HFF-Myc (cell line): ENCODE results near the gene SRSF7.

Experiments used
- DNase-seq: peaks from one replicate; pipeline ENCODE4 v3.0.0-alpha.2; 2011; ENCODE audit warnings: low read depth; ENCODE audit errors: extremely low read depth
- H3K4me3 ChIP-seq: replicated peaks from 2 replicates; pipeline ENCODE4 v1.5.1; 2011; ENCODE audit warnings: low read depth, mild to moderate bottlenecking, control low read depth, low read length
- CTCF ChIP-seq: IDR thresholded peaks from 2 replicates; pipeline ENCODE4 v1.5.1; 2012; ENCODE audit warnings: mild to moderate bottlenecking, low read depth, low read length, control low read depth; ENCODE audit errors: missing control alignments

The SRSF7 gene

GRCh38 chr2:38731684-38732221 is 19.4 kb downstream of the SRSF7 start:
- TF ChIP-seq CTCF, result no peak
- H3K4me3 ChIP-seq, result no peak overlapping the region
- DNase-seq, result no peak

- DNase-seq, result no peak
- no peak for TF ChIP-seq CTCF
- H3K4me3 ChIP-seq, result no peak overlapping the region
These were observed 20.1 kb downstream of the SRSF7 start for GRCh38 chr2:38731090-38731489.

- DNase-seq, result no peak
- no peak overlapping the region for H3K4me3 ChIP-seq
- no peak for TF ChIP-seq CTCF
These were observed 22.5 kb downstream of the SRSF7 start for GRCh38 chr2:38728694-38729093.

GRCh38 chr2:38727661-38728060 is 23.5 kb downstream of the SRSF7 start:
- no peak for TF ChIP-seq CTCF
- no peak for DNase-seq
- H3K4me3 ChIP-seq, result no peak overlapping the region

GRCh38 chr2:38723173-38723572 is 28.0 kb downstream of the SRSF7 start:
- no peak for TF ChIP-seq CTCF
- no peak overlapping the region for H3K4me3 ChIP-seq
- DNase-seq, result no peak

- DNase-seq, result no peak
- H3K4me3 ChIP-seq, result no peak overlapping the region
- no peak for TF ChIP-seq CTCF
These were observed 28.7 kb downstream of the SRSF7 start for GRCh38 chr2:38722271-38723061.
